Tibial nerve (tissue), 4 donors: ENCODE data around the gene ARAP3. TPM values are rescaled to one million over a fixed set of nuclear protein-coding genes. Genes with fewer than 3 reads are reported as not detected.

Experiments
- DNase-seq, 2 donors: peaks; one replicate each; pipeline ENCODE4 v3.0.0-alpha.2; 2019; ENCODE audit warnings: low spot score in 2 of 2
- H3K27ac ChIP-seq, 4 donors: fragments of 200-600 bp; sonication (generic) in 3 of 4; one replicate each; pipeline ENCODE4 v1.5.1; 2017 to 2019; ENCODE audit warnings: mild to moderate bottlenecking in 1 of 4
- H3K27me3 ChIP-seq, 2 donors: fragments of 200-600 bp; sonication (generic) in 1 of 2; one replicate each; pipeline versions ENCODE4 v1.5.1 to v1.6.0; 2017 to 2019
- H3K36me3 ChIP-seq, 3 donors: fragments of 200-600 bp; sonication (generic); one replicate each; pipeline ENCODE4 v1.5.1; 2018 to 2019
- H3K4me1 ChIP-seq, 4 donors: fragments of 200-600 bp; sonication (generic) in 3 of 4; one replicate each; pipeline ENCODE4 v1.5.1; 2017 to 2019
- H3K4me3 ChIP-seq, 4 donors: fragments of 200-600 bp; sonication (generic) in 3 of 4; one replicate each; pipeline ENCODE4 v1.5.1; 2017 to 2019; ENCODE audit warnings: mild to moderate bottlenecking in 1 of 4, moderate library complexity in 1 of 4
- H3K9me3 ChIP-seq, 4 donors: fragments of 200-600 bp; sonication (generic) in 3 of 4; one replicate each; pipeline ENCODE4 v1.5.1; 2017 to 2019
- EP300 ChIP-seq, 2 donors: sonication (generic); formaldehyde crosslinking; IDR thresholded peaks; one replicate each; pipeline ENCODE4 v1.6.1; 2017; ENCODE audit warnings: antibody characterized with exemption in 2 of 2, mild to moderate bottlenecking in 1 of 2
- POLR2A ChIP-seq, 2 donors: fragments of 450-650 bp; IDR thresholded peaks; one replicate each; pipeline ENCODE4 v1.6.1; 2017; ENCODE audit warnings: antibody characterized with exemption in 2 of 2, mild to moderate bottlenecking in 2 of 2, moderate library complexity in 2 of 2
- WGBS, 2 donors: methylation state at CpG; one replicate each; pipeline ENCODE4 v1.1.5; 2018; 5-methylcytosine and 5-hydroxymethylcytosine counted together
- total RNA-seq, 4 donors: library from RNA; depleted of rRNA; stranded (reverse); fragments of >200 nt; gene quantifications; one replicate each; pipeline ENCODE4 v1.1.0, GENCODE V29; 2016
- TF ChIP-seq, protein P1 (sequence below), 5 experiments: fragments of 200-600 bp in 3 of 5; fragments of 450-650 bp in 2 of 5; sonication (generic) in 3 of 5; IDR thresholded peaks; one replicate each; pipeline ENCODE4 v1.5.1; 2016 to 2019; ENCODE audit warnings: antibody characterized with exemption in 5 of 5, mild to moderate bottlenecking in 3 of 5, moderate library complexity in 2 of 5

ARAP3 gene
- total RNA-seq, 4 donors from 2014 or later, result 4.4 to 11.8 (median 9.4) TPM

- no peak overlapping the region for H3K4me3 ChIP-seq
- peaks cover 0 to 17% (median 0%) of the 10 kb centered on the region in 4 donors for H3K4me1 ChIP-seq
- TF ChIP-seq, protein P1, sequence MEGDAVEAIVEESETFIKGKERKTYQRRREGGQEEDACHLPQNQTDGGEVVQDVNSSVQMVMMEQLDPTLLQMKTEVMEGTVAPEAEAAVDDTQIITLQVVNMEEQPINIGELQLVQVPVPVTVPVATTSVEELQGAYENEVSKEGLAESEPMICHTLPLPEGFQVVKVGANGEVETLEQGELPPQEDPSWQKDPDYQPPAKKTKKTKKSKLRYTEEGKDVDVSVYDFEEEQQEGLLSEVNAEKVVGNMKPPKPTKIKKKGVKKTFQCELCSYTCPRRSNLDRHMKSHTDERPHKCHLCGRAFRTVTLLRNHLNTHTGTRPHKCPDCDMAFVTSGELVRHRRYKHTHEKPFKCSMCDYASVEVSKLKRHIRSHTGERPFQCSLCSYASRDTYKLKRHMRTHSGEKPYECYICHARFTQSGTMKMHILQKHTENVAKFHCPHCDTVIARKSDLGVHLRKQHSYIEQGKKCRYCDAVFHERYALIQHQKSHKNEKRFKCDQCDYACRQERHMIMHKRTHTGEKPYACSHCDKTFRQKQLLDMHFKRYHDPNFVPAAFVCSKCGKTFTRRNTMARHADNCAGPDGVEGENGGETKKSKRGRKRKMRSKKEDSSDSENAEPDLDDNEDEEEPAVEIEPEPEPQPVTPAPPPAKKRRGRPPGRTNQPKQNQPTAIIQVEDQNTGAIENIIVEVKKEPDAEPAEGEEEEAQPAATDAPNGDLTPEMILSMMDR (IDR thresholded peaks at IDR 0.05), result no peak
- no peak for TF ChIP-seq POLR2A (IDR thresholded peaks at IDR 0.05)
- no peak for TF ChIP-seq EP300 (IDR thresholded peaks at IDR 0.05)
- WGBS, 2 donors, result 86 to 87% methylated on average over 6 of the region's 6 CpGs
- no peak for DNase-seq
- no peak overlapping the region for H3K27ac ChIP-seq
- no peaks in the 10 kb centered on the region for H3K27me3 ChIP-seq
- no peaks in the 10 kb centered on the region for H3K9me3 ChIP-seq
- H3K36me3 ChIP-seq, result no peaks in the 10 kb centered on the region
Observed at GRCh38 chr5:141711687-141712086, 29.7 kb upstream of the ARAP3 start.

- no peak overlapping the region for H3K4me3 ChIP-seq
- TF ChIP-seq, protein P1 (IDR thresholded peaks at IDR 0.05), result no peak
- no peak for TF ChIP-seq EP300 (IDR thresholded peaks at IDR 0.05)
- TF ChIP-seq POLR2A (IDR thresholded peaks at IDR 0.05), result no peak
- WGBS, 2 donors, result 53 to 59% methylated on average over 6 of the region's 6 CpGs
- peaks cover 0 to 15% (median 0%) of the 10 kb centered on the region in 4 donors for H3K4me1 ChIP-seq
- no peak for DNase-seq
- H3K27me3 ChIP-seq, result no peaks in the 10 kb centered on the region
- H3K9me3 ChIP-seq, result no peaks in the 10 kb centered on the region
- no peaks in the 10 kb centered on the region for H3K36me3 ChIP-seq
- H3K27ac ChIP-seq, result no peak overlapping the region
Observed at GRCh38 chr5:141709699-141710267, 27.8 kb upstream of the ARAP3 start.

DNA sequence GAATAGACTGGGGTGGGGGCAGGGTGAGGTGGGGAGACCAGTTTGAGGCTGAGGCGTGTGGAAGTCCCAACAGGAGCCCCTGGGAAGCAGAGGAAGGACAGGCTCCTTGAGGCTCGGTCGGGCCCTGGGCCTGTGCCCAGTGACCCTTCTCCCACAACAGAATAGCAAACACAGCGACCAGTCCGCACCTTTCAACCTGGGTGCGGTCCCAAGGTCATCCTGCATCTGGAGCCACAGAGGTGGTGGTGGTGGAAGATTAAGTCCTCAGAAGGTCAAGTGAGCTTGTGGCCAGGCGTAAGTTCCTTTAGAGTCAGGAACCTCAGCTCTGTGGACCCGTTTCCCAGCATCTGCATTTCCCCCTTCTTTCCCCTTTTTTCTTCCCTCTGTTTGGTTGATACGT lies 26.0 kb upstream of the ARAP3 start:
- TF ChIP-seq, protein P1 (IDR thresholded peaks at IDR 0.05), result no peak
- TF ChIP-seq EP300 (IDR thresholded peaks at IDR 0.05) (no peak), POLR2A (IDR thresholded peaks at IDR 0.05) (no peak)
- DNase-seq, result no peak
- Histone ChIP-seq H3K36me3 (no peaks in the 10 kb centered on the region), H3K4me1 (peaks cover 0 to 4% (median 0%) of the 10 kb centered on the region in 4 donors), H3K27me3 (no peaks in the 10 kb centered on the region), H3K4me3 (no peak overlapping the region), H3K9me3 (no peaks in the 10 kb centered on the region), H3K27ac (no peak overlapping the region)
- WGBS, 2 donors, result 75 to 80% methylated on average over 9 of the region's 9 CpGs

- TF ChIP-seq, protein P1 (IDR thresholded peaks at IDR 0.05), result no peak
- TF ChIP-seq POLR2A (IDR thresholded peaks at IDR 0.05) (no peak), EP300 (IDR thresholded peaks at IDR 0.05) (no peak)
- Histone ChIP-seq H3K27me3 (no peaks in the 10 kb centered on the region), H3K4me3 (no peak overlapping the region), H3K36me3 (no peaks in the 10 kb centered on the region), H3K4me1 (peaks cover 0 to 9% (median 1%) of the 10 kb centered on the region in 4 donors), H3K9me3 (no peaks in the 10 kb centered on the region), H3K27ac (no peak overlapping the region)
- WGBS, 2 donors, result 65 to 66% methylated on average over 8 of the region's 8 CpGs
- DNase-seq, result no peak
Observed at GRCh38 chr5:141707510-141707909, 25.5 kb upstream of the ARAP3 start.

- WGBS, 2 donors, result 63 to 67% methylated on average over 3 of the region's 3 CpGs
- H3K9me3 ChIP-seq, result no peaks in the 10 kb centered on the region
Observed at GRCh38 chr5:141706121-141706520, 24.1 kb upstream of the ARAP3 start.

More at GRCh38 chr5:141706121-141706520, 24.1 kb upstream of the ARAP3 start:
- peaks cover 0 to 23% (median 10%) of the 10 kb centered on the region in 4 donors for H3K4me1 ChIP-seq
- no peak for TF ChIP-seq POLR2A (IDR thresholded peaks at IDR 0.05)
- no peak for TF ChIP-seq EP300 (IDR thresholded peaks at IDR 0.05)
- TF ChIP-seq, protein P1 (IDR thresholded peaks at IDR 0.05), result no peak
- no peaks in the 10 kb centered on the region for H3K36me3 ChIP-seq
- no peak overlapping the region for H3K4me3 ChIP-seq
- no peak overlapping the region for H3K27ac ChIP-seq
- DNase-seq, result no peak
- H3K27me3 ChIP-seq, result peaks cover 0 to 8% of the 10 kb centered on the region in 2 donors
